Left forelimb (tissue), 1 donor: ENCODE results near the gene SGK1.

Experiments
- DNase-seq: peaks from one replicate; pipeline ENCODE4 v3.0.0-alpha.2; 2018; ENCODE audit warnings: low spot score

SGK1 gene

DNA sequence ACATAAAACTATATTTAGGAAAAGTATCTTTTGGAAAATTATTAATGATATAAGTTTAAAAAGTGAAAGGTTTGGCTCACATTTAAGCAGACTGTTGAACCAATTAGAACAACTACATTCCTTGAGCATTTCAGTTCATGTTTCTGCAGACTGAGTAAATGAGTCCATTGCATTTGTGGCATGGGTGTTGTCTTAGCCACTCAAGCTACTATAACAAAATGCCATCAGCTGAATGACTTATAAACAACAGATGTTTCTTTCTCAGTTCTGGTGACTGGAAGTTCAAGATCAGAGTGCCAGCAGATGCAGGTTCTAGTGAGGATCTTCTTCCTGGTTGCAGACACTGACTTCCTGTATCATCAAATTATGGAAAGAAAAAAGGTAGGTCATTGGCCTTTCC lies 198.4 kb downstream of the SGK1 start:
- DNase-seq, result no peak
